ENCODE results near the gene ISL2.
A peak's percentile ranks its signal among the peaks of the same experiment; 100 is the strongest.
"Not testable (repeated sequence)": the region's sequence is repeated elsewhere in the genome, so short reads cannot be mapped to it uniquely, and the experiment has no call there.

Gene ISL2

GRCh38 chr15:76310475-76311099, 26.0 kb upstream of the ISL2 start (continued):
- TF ChIP-seq CSRNP3 (CRISPR knock-in tag; IDR thresholded peaks at IDR 0.05) (no peak), BACH2 (CRISPR knock-in tag; IDR thresholded peaks at IDR 0.05; ENCODE audit: borderline replicate concordance) (no peak)

DNA sequence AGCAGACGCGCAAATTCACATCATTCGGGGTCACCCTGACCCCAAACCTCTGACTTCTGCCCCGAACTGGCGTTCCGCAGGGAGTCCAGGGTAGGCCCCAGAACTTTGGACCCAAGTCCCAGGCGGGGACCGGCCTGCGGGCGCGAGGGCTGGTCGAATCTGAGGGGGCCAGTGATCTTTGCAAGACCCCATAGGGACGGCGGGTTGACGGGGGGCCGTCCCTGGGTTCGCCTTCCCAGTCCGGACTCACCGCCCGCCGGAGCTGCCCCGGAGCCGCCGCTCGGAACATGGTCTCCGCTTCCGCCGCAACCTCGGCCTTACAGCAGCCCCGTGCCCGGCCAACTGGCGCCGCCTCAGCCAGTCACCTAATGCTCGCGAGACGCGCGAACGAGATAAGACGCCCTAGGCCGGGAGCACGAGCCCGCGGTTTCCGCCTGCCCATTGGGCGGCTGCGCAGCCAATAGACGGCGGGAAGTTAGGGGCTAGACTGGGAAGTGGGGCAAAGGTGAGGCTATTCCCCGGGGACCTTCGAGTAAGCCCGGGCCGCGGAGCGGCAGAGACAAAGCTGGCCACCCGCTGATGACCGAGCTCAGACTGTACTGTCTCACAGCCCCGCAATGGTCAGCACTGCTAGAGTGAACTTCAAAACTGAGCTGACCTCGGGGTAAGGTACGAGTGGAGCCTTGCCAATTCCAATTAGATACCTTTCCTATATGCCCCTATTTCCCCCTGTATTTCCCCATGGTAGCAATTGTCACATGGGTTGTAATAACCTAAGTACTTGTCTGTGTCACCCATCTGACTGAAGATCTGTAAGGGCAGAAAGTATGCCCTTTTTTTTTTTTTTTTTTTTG, 25.2 kb upstream of the ISL2 start, which contains the start of gene ETFA:
Gene ETFA (minus strand): TSS at position 370 of the 854 bp plus-strand sequence. CDS start 81 bp downstream, at position 289.
- peak; percentile 99 for ATAC-seq
- no peak for TF ChIP-seq ZNF8 (CRISPR knock-in tag; IDR thresholded peaks at IDR 0.05)
- TF ChIP-seq PPARA (CRISPR knock-in tag; IDR thresholded peaks at IDR 0.05; ENCODE audit: borderline replicate concordance) = peak; percentile 97

GRCh38 chr15:76312540-76313174, 23.9 kb upstream of the ISL2 start:
- TF ChIP-seq, protein P1, sequence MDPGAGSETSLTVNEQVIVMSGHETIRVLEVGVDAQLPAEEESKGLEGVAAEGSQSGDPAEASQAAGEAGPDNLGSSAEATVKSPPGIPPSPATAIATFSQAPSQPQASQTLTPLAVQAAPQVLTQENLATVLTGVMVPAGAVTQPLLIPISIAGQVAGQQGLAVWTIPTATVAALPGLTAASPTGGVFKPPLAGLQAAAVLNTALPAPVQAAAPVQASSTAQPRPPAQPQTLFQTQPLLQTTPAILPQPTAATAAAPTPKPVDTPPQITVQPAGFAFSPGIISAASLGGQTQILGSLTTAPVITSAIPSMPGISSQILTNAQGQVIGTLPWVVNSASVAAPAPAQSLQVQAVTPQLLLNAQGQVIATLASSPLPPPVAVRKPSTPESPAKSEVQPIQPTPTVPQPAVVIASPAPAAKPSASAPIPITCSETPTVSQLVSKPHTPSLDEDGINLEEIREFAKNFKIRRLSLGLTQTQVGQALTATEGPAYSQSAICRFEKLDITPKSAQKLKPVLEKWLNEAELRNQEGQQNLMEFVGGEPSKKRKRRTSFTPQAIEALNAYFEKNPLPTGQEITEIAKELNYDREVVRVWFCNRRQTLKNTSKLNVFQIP (CRISPR knock-in tag; IDR thresholded peaks at IDR 0.05; ENCODE audit: borderline replicate concordance, low read depth) = no peak
- TF ChIP-seq TCF4 (CRISPR knock-in tag; IDR thresholded peaks at IDR 0.05; ENCODE audit: borderline replicate concordance) (no peak), ZFP30 (CRISPR knock-in tag; IDR thresholded peaks at IDR 0.05) (no peak), OSR1 (CRISPR knock-in tag; IDR thresholded peaks at IDR 0.05) (no peak), ISL1 (CRISPR knock-in tag; IDR thresholded peaks at IDR 0.05) (no peak), ZNF8 (CRISPR knock-in tag; IDR thresholded peaks at IDR 0.05) (no peak), BACH2 (CRISPR knock-in tag; IDR thresholded peaks at IDR 0.05; ENCODE audit: borderline replicate concordance) (no peak), PPARA (CRISPR knock-in tag; IDR thresholded peaks at IDR 0.05; ENCODE audit: borderline replicate concordance) (no peak), ESRRG (CRISPR knock-in tag; IDR thresholded peaks at IDR 0.05) (no peak), PATZ1 (CRISPR knock-in tag; IDR thresholded peaks at IDR 0.05; ENCODE audit: borderline replicate concordance) (no peak), ZFP3 (CRISPR knock-in tag; IDR thresholded peaks at IDR 0.05) (no peak), RARB (CRISPR knock-in tag; IDR thresholded peaks at IDR 0.05) (no peak), GLIS3 (CRISPR knock-in tag; IDR thresholded peaks at IDR 0.05) (no peak), ZNF565 (CRISPR knock-in tag; conservative IDR thresholded peaks at IDR 0.05; ENCODE audit: low read depth) (no peak), ARNTL (CRISPR knock-in tag; IDR thresholded peaks at IDR 0.05; ENCODE audit: borderline replicate concordance, low read depth) (no peak), SNAI2 (CRISPR knock-in tag; IDR thresholded peaks at IDR 0.05) (no peak)
- TF ChIP-seq, protein P2, sequence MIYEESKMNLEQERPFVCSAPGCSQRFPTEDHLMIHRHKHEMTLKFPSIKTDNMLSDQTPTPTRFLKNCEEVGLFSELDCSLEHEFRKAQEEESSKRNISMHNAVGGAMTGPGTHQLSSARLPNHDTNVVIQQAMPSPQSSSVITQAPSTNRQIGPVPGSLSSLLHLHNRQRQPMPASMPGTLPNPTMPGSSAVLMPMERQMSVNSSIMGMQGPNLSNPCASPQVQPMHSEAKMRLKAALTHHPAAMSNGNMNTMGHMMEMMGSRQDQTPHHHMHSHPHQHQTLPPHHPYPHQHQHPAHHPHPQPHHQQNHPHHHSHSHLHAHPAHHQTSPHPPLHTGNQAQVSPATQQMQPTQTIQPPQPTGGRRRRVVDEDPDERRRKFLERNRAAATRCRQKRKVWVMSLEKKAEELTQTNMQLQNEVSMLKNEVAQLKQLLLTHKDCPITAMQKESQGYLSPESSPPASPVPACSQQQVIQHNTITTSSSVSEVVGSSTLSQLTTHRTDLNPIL (CRISPR knock-in tag; IDR thresholded peaks at IDR 0.05; ENCODE audit: low read depth) = no peak
- TF ChIP-seq, protein P3, sequence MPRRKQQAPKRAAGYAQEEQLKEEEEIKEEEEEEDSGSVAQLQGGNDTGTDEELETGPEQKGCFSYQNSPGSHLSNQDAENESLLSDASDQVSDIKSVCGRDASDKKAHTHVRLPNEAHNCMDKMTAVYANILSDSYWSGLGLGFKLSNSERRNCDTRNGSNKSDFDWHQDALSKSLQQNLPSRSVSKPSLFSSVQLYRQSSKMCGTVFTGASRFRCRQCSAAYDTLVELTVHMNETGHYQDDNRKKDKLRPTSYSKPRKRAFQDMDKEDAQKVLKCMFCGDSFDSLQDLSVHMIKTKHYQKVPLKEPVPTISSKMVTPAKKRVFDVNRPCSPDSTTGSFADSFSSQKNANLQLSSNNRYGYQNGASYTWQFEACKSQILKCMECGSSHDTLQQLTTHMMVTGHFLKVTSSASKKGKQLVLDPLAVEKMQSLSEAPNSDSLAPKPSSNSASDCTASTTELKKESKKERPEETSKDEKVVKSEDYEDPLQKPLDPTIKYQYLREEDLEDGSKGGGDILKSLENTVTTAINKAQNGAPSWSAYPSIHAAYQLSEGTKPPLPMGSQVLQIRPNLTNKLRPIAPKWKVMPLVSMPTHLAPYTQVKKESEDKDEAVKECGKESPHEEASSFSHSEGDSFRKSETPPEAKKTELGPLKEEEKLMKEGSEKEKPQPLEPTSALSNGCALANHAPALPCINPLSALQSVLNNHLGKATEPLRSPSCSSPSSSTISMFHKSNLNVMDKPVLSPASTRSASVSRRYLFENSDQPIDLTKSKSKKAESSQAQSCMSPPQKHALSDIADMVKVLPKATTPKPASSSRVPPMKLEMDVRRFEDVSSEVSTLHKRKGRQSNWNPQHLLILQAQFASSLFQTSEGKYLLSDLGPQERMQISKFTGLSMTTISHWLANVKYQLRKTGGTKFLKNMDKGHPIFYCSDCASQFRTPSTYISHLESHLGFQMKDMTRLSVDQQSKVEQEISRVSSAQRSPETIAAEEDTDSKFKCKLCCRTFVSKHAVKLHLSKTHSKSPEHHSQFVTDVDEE (CRISPR knock-in tag; IDR thresholded peaks at IDR 0.05) = no peak
- no peak for ATAC-seq

GRCh38 chr15:76313175-76313567, 23.4 kb upstream of the ISL2 start:
- not testable (repeated sequence) for ATAC-seq
